GM12892 (cell line): Measurements from ENCODE around the gene TSPAN15.

ENCODE experiments used
- POLR2A ChIP-seq: IDR thresholded peaks from 2 replicates; pipeline ENCODE4 v1.6.1; 2011; ENCODE audit warnings: low read depth, low read length, control low read depth
- POLR2AphosphoS5 ChIP-seq: IDR thresholded peaks from 2 replicates; pipeline ENCODE4 v1.6.1; 2011; ENCODE audit warnings: low read depth, low read length, control low read depth

- TF ChIP-seq POLR2AphosphoS5 (no peak), POLR2A (no peak)
These were observed 5.0 kb upstream of the TSPAN15 start for GRCh38 chr10:69446229-69446628.
